ENCODE data around the gene ACTR2. TPM values are rescaled to one million over a fixed set of nuclear protein-coding genes. Genes with fewer than 3 reads are reported as not detected.

The ACTR2 gene
- total and polyA plus RNA-seq, 2 of the 13 experiments (the other 11 are each of a cell fraction or from before 2014, with no cell fraction given), result 51.2 to 100 TPM

- H2AFZ ChIP-seq (ENCODE audit: low read length), result no peak overlapping the region
- 94% methylated on average over 3 of the region's 3 CpGs for WGBS (ENCODE audit: low lambda C conversion rate)
- in situ Hi-C loops (cut with HindIII; ENCODE audit: extremely low pct_ligation_motif_present, low pct_unique_long_range_greater_than_20kb), result no loop called here
Observed at GRCh38 chr2:65261676-65262075, 34.0 kb downstream of the ACTR2 start.

GRCh38 chr2:65263262-65263661 lies 35.6 kb downstream of the ACTR2 start:
- Histone ChIP-seq H3K36me3 (replicated peaks in 1 of 2; ENCODE audit: control insufficient read depth in 1 of 2, insufficient read depth in 2 of 2, low read length in 2 of 2) (peaks cover 21 to 79% of the 10 kb centered on the region in 2 experiments), H3K4me3 (replicated peaks in 1 of 3; ENCODE audit: insufficient read depth in 1 of 3, low read depth in 2 of 3, low read length in 3 of 3) (no peak overlapping the region), H4K20me1 (ENCODE audit: insufficient read depth, low read length) (peaks cover 7% of the 10 kb centered on the region), H3K9ac (ENCODE audit: insufficient read depth, low read depth, low read length) (no peak overlapping the region), H3K79me2 (ENCODE audit: insufficient read depth, low read length) (no peaks in the 10 kb centered on the region), H3K9me3 (ENCODE audit: low read length) (no peaks in the 10 kb centered on the region), H3K4me1 (ENCODE audit: insufficient read depth, low read length) (no peaks in the 10 kb centered on the region), H3K27ac (ENCODE audit: extremely low read length, insufficient read depth, low read length) (no peak overlapping the region), H2AFZ (ENCODE audit: low read length) (no peak overlapping the region), H3K4me2 (ENCODE audit: low read depth, low read length) (no peak overlapping the region), H3K27me3 (ENCODE audit: control insufficient read depth in 1 of 2, insufficient read depth in 2 of 2, low read length in 2 of 2) (no peaks in the 10 kb centered on the region)
- WGBS (ENCODE audit: low lambda C conversion rate), result 90% methylated on average over 1 of the region's 1 CpG
- ATAC-seq, result no peak
- no TSS peak for BruUV-seq (replicated peaks)
- POLR2A ChIA-PET, result interaction anchor here (0.6 kb wide), 1 partner anchor 249 kb away, joined by 3 read pairs; no protein-coding TSS in a partner anchor
- in situ Hi-C loops (cut with HindIII; ENCODE audit: extremely low pct_ligation_motif_present, low pct_unique_long_range_greater_than_20kb), result no loop called here
- CTCF ChIA-PET (ENCODE audit: low intra/inter-chr PET ratio, low total read pairs), result no interaction called here
- intact Hi-C loops (cut with micrococcal nuclease; ENCODE audit: unreplicated experiment), result no loop called here
- FAIRE-seq, result no peak
- DNase-seq (ENCODE audit: low spot score), result no peak
- TF ChIP-seq ZNF18 (CRISPR knock-in tag; IDR thresholded peaks at IDR 0.05; ENCODE audit: insufficient replicate concordance) (no peak), ZNF589 (CRISPR knock-in tag; conservative IDR thresholded peaks at IDR 0.05) (no peak), STAG1 (CRISPR knock-in tag; IDR thresholded peaks at IDR 0.05) (no peak), MAX (IDR thresholded peaks at IDR 0.05) (no peak)

More at GRCh38 chr2:65261676-65262075, 34.0 kb downstream of the ACTR2 start:
- no peaks in the 10 kb centered on the region for H3K9me3 ChIP-seq (ENCODE audit: low read length)
- BruUV-seq (replicated peaks), result no TSS peak
- H3K4me1 ChIP-seq (ENCODE audit: insufficient read depth, low read length), result no peaks in the 10 kb centered on the region
- no peak for ATAC-seq
- no peaks in the 10 kb centered on the region for H3K79me2 ChIP-seq (ENCODE audit: insufficient read depth, low read length)
- H3K9ac ChIP-seq (ENCODE audit: insufficient read depth, low read depth, low read length), result no peak overlapping the region
- H3K27ac ChIP-seq (ENCODE audit: extremely low read length, insufficient read depth, low read length), result no peak overlapping the region
- H3K27me3 ChIP-seq (ENCODE audit: control insufficient read depth in 1 of 2, insufficient read depth in 2 of 2, low read length in 2 of 2), result no peaks in the 10 kb centered on the region
- ChIA-PET POLR2A (no interaction called here), CTCF (ENCODE audit: low intra/inter-chr PET ratio, low total read pairs) (no interaction called here)
- no peak for TF ChIP-seq NAIF1 (CRISPR knock-in tag; IDR thresholded peaks at IDR 0.05; ENCODE audit: borderline replicate concordance)
- TF ChIP-seq ZNF329 (CRISPR knock-in tag; IDR thresholded peaks at IDR 0.05; ENCODE audit: low read depth), result no peak
- TF ChIP-seq ZFP82 (CRISPR knock-in tag; IDR thresholded peaks at IDR 0.05; ENCODE audit: borderline replicate concordance), result no peak
- TF ChIP-seq POLR2AphosphoS2 (IDR thresholded peaks at IDR 0.05; ENCODE audit: low read depth, low read length), result no peak
- no peak for TF ChIP-seq RXRB (CRISPR knock-in tag; IDR thresholded peaks at IDR 0.05; ENCODE audit: borderline replicate concordance)
- no peak for TF ChIP-seq TFDP2 (CRISPR knock-in tag; IDR thresholded peaks at IDR 0.05)
- TF ChIP-seq SP140L (CRISPR knock-in tag; IDR thresholded peaks at IDR 0.05; ENCODE audit: borderline replicate concordance), result no peak
- no peak for TF ChIP-seq SPEN (CRISPR knock-in tag; IDR thresholded peaks at IDR 0.05; ENCODE audit: low read depth)
- TF ChIP-seq ZNF501 (CRISPR knock-in tag; IDR thresholded peaks at IDR 0.05), result no peak
- TF ChIP-seq ETV6 (CRISPR knock-in tag; conservative IDR thresholded peaks at IDR 0.05), result no peak
- no peak for TF ChIP-seq ZNF577 (CRISPR knock-in tag; IDR thresholded peaks at IDR 0.05; ENCODE audit: borderline replicate concordance, low read depth)
- H4K20me1 ChIP-seq (ENCODE audit: insufficient read depth, low read length), result peaks cover 7% of the 10 kb centered on the region
- FAIRE-seq, result no peak
- intact Hi-C loops (cut with micrococcal nuclease; ENCODE audit: unreplicated experiment), result no loop called here
- no peak overlapping the region for H3K4me2 ChIP-seq (ENCODE audit: low read depth, low read length)
- peaks cover 12 to 67% of the 10 kb centered on the region in 2 experiments for H3K36me3 ChIP-seq (replicated peaks in 1 of 2; ENCODE audit: control insufficient read depth in 1 of 2, insufficient read depth in 2 of 2, low read length in 2 of 2)
- no peak overlapping the region for H3K4me3 ChIP-seq (replicated peaks in 1 of 3; ENCODE audit: insufficient read depth in 1 of 3, low read depth in 2 of 3, low read length in 3 of 3)
- no peak for DNase-seq (ENCODE audit: low spot score)

Measured in HepG2 (cell line).